Cardiac fibroblast (primary cell): Measurements from ENCODE around the gene ENPP6.
A peak's percentile ranks its signal among the peaks of the same experiment; 100 is the strongest.

Experiments used
- DNase-seq, 2 donors: peaks; one replicate each; pipeline versions ENCODE4 v3.0.0 to v3.0.0-alpha.2; 2010; ENCODE audit warnings: low read depth in 2 of 2
- H3K4me3 ChIP-seq, 2 donors: replicated peaks in 1 of 2; 1 replicate in 1 of 2; 2 replicates in 1 of 2; pipeline ENCODE4 v1.5.1; 2011; ENCODE audit warnings: low read depth in 2 of 2, low read length in 2 of 2, mild to moderate bottlenecking in 2 of 2, moderate library complexity in 1 of 2
- CTCF ChIP-seq: IDR thresholded peaks from one replicate; pipeline ENCODE4 v1.5.1; 2011; ENCODE audit warnings: low read depth, mild to moderate bottlenecking, low read length, inconsistent platforms

ENPP6 gene

DNA sequence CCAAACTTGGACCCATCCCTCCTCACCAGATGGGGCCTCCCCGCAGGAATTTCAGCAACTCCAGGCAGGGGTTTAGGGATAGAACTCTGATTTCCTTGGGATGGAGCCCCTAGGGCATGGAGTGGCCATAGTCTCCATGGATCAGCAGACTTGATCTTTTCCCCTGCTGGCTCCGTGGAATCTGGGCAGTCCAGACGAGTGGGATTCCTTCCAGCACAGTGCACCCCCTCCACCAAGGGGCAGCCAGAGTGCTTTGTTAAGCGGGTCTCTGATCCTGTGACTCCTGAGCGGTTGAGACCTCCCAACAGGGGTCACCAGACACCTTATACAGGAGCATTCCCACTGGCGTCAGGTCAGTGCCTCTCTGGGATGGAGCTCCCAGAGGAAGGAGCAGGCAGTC lies 40.4 kb downstream of the ENPP6 start:
- TF ChIP-seq CTCF = no peak
- DNase-seq = no peak

GRCh38 chr4:184174571-184175488 lies 42.8 kb downstream of the ENPP6 start:
- no peak for DNase-seq
- TF ChIP-seq CTCF = no peak
- no peak overlapping the region for H3K4me3 ChIP-seq

More for the DNA sequence above, 40.4 kb downstream of the ENPP6 start:
- H3K4me3 ChIP-seq = no peak overlapping the region

DNA sequence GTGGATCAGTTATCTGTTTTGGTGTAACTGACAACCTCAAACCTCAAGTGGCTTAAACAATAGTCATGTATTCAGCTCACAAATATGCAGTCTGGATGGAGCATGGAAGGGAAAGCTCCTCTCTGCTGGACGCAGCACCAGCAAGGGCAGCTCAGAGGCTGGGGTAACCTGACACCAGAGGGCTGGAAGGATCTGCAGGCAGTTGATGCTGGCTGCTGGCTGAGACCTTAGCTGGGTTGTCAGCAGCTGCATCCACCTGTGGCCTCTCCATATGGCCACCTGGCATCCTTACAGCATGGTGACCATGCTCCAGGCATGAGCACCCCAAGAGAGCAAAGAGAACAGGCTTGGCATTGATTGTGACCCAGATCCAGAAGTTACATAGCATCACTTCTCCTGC lies 46.7 kb downstream of the ENPP6 start:
- no peak overlapping the region for H3K4me3 ChIP-seq
- TF ChIP-seq CTCF = no peak
- peak; percentile 7 to 32 for DNase-seq

DNA sequence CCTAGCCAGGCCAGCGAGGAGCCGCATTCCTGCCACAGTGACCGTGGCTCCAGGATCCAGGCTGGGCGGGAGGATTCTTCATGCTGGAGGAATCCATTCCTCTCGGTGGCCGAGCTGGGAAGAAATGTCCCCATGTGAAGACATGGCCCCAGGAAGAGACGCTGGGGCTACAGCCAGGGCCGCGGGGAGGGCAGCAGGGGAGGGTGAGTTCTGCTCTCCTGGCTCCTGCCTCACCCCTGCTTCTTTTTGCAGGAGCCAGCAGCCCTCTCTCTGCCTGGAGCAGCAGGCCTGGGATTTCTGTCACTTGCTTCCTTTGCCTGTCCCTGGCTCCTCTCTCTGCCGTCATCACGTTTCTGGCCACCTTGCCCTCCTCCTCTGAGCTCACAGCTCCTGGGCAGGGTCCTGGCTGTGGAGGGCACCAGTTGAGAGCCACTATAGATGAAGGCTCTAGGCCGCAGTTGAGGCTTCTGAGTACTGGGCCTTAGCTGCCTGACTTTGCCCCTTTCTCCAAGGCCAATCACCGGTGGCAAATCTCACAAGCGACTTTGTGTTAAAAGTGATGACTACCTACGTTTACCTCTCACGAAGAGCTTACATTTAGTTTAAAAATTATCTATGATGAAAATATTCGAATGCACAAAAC lies 48.3 kb downstream of the ENPP6 start:
- no peak for DNase-seq
- no peak overlapping the region for H3K4me3 ChIP-seq
- TF ChIP-seq CTCF = no peak

- DNase-seq = peak; percentile 66 to 76
- TF ChIP-seq CTCF = peak; percentile 92
- no peak overlapping the region for H3K4me3 ChIP-seq
These were observed 49.2 kb downstream of the ENPP6 start for GRCh38 chr4:184168406-184169019.

DNA sequence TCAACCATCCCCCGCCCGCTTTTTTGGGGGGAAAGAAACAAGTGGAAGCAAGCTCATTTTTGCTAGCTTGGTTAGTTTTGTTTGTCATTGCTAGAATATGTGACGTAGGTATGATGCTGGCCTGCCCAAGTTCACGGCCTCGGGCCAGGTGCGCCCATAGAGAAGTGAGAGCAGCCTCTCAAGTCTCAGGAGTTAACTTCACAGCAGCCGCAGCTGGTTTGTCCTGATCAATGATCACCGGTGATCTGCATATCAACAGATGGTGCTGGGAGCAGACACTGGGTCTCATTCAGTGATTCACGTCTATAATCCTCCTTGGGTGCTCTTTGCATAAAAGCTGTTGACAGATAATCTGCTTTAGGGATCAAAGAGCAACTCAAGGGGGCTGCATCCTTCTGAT lies 50.1 kb downstream of the ENPP6 start:
- DNase-seq = no peak
- no peak overlapping the region for H3K4me3 ChIP-seq
- no peak for TF ChIP-seq CTCF
